ENCODE results near the gene TADA1.

TADA1 gene

DNA sequence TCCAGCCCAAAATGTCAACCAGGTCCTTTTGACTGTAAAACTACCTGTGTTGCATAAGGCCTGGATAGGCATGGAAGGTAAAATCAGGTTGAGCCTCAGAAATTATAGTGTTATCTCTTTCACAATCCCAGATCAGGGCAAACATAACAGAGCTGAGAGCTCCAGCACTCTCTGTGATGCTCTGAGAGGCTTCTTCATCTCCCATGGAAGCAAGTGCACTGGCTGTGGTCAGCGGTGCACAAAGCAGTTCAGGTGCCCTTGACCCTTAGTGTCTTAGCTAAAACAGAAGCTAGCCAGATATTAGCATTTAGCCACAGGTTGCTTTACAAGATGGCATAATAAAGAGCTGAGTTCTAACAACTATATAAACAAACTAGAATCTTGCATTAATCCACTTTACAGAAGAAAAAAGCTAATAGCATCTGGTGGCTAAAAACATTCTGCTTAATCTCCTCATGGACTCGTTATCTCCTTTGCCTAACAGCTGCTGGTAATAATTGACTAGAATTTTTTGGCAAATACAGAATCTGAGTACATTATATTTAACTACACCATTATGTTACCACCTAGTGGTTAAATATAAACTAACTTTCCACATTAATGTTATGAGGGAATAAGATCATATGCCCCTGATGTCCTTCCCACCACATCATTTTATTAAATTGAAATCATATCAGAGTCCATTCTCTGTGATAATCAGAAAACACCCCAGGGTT, 62.4 kb downstream of the TADA1 start:
- Histone ChIP-seq H3K9me3 (ENCODE audit: insufficient read depth, low read depth, low read length) (peaks cover 10% of the 10 kb centered on the region; the same call in 1 of the 2 replicates), H3K9ac (ENCODE audit: low read depth, low read length) (no peak overlapping the region), H3K27me3 (ENCODE audit: insufficient read depth, low read length) (no peaks in the 10 kb centered on the region), H3K36me3 (ENCODE audit: insufficient read depth, low read length) (no peaks in the 10 kb centered on the region), H3K27ac (ENCODE audit: low read depth, low read length) (no peak overlapping the region), H3K4me3 (ENCODE audit: low read length) (no peak overlapping the region), H3K4me1 (ENCODE audit: insufficient read depth, low read length) (no peaks in the 10 kb centered on the region)
- 95% methylated on average over 2 of the region's 2 CpGs for WGBS

DNA sequence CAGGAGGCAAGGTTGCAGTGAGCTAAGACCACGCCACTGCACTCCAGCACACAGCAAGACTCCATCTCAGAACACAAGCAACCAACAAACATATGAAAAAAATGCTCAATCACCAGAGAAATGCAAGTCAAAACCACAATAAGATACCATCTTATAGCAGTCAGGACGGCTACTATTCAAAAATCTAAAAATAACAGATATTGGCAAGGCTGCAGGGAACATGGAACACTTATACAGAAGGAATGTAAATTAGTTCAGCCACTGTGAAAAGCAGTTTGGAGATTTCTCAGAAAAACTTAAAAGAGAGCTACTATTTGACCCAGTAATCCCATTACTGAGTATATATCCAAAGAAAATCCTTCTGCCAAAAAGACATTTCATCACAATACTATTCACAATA, 64.4 kb downstream of the TADA1 start:
- H3K27me3 ChIP-seq (ENCODE audit: insufficient read depth, low read length), result no peaks in the 10 kb centered on the region
- no peak overlapping the region for H3K9ac ChIP-seq (ENCODE audit: low read depth, low read length)
- no peak overlapping the region for H3K27ac ChIP-seq (ENCODE audit: low read depth, low read length)
- WGBS, result 84% methylated on average over 2 of the region's 2 CpGs
- H3K4me3 ChIP-seq (ENCODE audit: low read length), result no peak overlapping the region
- H3K9me3 ChIP-seq (ENCODE audit: insufficient read depth, low read depth, low read length), result peaks cover 10% of the 10 kb centered on the region; the same call in 1 of the 2 replicates
- H3K4me1 ChIP-seq (ENCODE audit: insufficient read depth, low read length), result no peaks in the 10 kb centered on the region
- no peaks in the 10 kb centered on the region for H3K36me3 ChIP-seq (ENCODE audit: insufficient read depth, low read length)

DNA sequence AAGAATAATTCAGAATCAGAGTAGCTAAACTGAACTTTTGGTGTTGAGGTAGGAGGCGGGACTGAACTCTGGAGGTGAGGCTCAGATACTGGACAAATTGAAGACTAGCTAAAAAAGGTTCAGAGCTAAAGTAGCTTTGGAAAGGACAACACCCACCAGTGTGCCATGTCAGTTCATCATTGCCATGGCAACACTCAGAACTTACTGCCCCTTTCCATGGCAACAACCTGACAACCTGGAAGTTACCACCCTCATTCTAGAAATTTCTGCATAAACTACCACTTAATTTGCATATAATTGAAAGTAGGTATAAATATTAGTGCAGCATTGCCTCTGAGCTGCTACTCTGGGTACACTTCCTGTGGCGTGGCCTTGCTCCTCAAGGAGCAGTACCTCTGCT, 67.1 kb downstream of the TADA1 start:
- H3K36me3 ChIP-seq (ENCODE audit: insufficient read depth, low read length), result no peaks in the 10 kb centered on the region
- H3K27me3 ChIP-seq (ENCODE audit: insufficient read depth, low read length), result no peaks in the 10 kb centered on the region
- H3K9ac ChIP-seq (ENCODE audit: low read depth, low read length), result no peak overlapping the region
- no peak overlapping the region for H3K27ac ChIP-seq (ENCODE audit: low read depth, low read length)
- H3K9me3 ChIP-seq (ENCODE audit: insufficient read depth, low read depth, low read length), result no peaks in the 10 kb centered on the region
- no peaks in the 10 kb centered on the region for H3K4me1 ChIP-seq (ENCODE audit: insufficient read depth, low read length)
- 93% methylated on average over 2 of the region's 2 CpGs for WGBS
- no peak overlapping the region for H3K4me3 ChIP-seq (ENCODE audit: low read length)

Data from HUES64 (cell line).